Measurements from ENCODE around the gene NOX3. TPM values are rescaled to one million over a fixed set of nuclear protein-coding genes. Genes with fewer than 3 reads are reported as not detected.

Gene NOX3
- total and polyA plus RNA-seq, 2 experiments from 2014 or later: not detected

GRCh38 chr6:155349956-155350355 lies 105.7 kb downstream of the NOX3 start (continued):
- TF ChIP-seq, protein P1, sequence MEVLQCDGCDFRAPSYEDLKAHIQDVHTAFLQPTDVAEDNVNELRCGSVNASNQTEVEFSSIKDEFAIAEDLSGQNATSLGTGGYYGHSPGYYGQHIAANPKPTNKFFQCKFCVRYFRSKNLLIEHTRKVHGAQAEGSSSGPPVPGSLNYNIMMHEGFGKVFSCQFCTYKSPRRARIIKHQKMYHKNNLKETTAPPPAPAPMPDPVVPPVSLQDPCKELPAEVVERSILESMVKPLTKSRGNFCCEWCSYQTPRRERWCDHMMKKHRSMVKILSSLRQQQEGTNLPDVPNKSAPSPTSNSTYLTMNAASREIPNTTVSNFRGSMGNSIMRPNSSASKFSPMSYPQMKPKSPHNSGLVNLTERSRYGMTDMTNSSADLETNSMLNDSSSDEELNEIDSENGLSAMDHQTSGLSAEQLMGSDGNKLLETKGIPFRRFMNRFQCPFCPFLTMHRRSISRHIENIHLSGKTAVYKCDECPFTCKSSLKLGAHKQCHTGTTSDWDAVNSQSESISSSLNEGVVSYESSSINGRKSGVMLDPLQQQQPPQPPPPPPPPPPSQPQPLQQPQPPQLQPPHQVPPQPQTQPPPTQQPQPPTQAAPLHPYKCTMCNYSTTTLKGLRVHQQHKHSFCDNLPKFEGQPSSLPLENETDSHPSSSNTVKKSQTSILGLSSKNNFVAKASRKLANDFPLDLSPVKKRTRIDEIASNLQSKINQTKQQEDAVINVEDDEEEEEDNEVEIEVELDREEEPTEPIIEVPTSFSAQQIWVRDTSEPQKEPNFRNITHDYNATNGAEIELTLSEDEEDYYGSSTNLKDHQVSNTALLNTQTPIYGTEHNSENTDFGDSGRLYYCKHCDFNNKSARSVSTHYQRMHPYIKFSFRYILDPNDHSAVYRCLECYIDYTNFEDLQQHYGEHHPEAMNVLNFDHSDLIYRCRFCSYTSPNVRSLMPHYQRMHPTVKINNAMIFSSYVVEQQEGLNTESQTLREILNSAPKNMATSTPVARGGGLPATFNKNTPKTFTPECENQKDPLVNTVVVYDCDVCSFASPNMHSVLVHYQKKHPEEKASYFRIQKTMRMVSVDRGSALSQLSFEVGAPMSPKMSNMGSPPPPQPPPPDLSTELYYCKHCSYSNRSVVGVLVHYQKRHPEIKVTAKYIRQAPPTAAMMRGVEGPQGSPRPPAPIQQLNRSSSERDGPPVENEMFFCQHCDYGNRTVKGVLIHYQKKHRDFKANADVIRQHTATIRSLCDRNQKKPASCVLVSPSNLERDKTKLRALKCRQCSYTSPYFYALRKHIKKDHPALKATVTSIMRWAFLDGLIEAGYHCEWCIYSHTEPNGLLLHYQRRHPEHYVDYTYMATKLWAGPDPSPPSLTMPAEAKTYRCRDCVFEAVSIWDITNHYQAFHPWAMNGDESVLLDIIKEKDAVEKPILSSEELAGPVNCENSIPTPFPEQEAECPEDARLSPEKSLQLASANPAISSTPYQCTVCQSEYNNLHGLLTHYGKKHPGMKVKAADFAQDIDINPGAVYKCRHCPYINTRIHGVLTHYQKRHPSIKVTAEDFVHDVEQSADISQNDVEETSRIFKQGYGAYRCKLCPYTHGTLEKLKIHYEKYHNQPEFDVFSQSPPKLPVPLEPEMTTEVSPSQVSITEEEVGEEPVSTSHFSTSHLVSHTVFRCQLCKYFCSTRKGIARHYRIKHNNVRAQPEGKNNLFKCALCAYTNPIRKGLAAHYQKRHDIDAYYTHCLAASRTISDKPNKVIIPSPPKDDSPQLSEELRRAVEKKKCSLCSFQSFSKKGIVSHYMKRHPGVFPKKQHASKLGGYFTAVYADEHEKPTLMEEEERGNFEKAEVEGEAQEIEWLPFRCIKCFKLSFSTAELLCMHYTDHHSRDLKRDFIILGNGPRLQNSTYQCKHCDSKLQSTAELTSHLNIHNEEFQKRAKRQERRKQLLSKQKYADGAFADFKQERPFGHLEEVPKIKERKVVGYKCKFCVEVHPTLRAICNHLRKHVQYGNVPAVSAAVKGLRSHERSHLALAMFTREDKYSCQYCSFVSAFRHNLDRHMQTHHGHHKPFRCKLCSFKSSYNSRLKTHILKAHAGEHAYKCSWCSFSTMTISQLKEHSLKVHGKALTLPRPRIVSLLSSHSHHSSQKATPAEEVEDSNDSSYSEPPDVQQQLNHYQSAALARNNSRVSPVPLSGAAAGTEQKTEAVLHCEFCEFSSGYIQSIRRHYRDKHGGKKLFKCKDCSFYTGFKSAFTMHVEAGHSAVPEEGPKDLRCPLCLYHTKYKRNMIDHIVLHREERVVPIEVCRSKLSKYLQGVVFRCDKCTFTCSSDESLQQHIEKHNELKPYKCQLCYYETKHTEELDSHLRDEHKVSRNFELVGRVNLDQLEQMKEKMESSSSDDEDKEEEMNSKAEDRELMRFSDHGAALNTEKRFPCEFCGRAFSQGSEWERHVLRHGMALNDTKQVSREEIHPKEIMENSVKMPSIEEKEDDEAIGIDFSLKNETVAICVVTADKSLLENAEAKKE (CRISPR knock-in tag; IDR thresholded peaks at IDR 0.05): no peak
- no peak for TF ChIP-seq NANOG (IDR thresholded peaks at IDR 0.05; ENCODE audit: borderline replicate concordance)

DNA sequence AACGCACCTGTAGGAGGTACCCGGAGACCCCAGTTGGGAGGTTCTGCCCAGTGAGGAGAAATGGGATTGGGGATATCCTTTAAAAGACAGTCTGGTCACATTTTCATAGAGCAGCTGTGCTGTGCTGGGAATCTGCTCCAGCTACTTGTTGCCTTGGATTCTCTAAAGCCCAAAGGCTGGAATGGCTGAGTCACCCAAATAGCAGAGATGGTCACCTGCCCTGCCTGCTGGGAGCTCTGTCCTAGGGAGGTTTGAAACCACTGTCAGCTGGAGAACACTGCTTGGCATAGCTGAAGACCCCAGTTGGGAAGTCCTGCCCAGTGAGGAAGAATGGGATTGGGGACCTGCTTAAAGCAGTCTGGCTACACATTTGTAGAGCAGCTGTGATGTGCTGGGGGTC lies 106.5 kb downstream of the NOX3 start:
- H3K27me3 Mint-ChIP-seq (ENCODE audit: insufficient read depth, low read depth, poor library complexity): peaks cover 6% of the 10 kb centered on the region
- DNase-seq (ENCODE audit: low spot score): no peak
- TF ChIP-seq, protein P2, sequence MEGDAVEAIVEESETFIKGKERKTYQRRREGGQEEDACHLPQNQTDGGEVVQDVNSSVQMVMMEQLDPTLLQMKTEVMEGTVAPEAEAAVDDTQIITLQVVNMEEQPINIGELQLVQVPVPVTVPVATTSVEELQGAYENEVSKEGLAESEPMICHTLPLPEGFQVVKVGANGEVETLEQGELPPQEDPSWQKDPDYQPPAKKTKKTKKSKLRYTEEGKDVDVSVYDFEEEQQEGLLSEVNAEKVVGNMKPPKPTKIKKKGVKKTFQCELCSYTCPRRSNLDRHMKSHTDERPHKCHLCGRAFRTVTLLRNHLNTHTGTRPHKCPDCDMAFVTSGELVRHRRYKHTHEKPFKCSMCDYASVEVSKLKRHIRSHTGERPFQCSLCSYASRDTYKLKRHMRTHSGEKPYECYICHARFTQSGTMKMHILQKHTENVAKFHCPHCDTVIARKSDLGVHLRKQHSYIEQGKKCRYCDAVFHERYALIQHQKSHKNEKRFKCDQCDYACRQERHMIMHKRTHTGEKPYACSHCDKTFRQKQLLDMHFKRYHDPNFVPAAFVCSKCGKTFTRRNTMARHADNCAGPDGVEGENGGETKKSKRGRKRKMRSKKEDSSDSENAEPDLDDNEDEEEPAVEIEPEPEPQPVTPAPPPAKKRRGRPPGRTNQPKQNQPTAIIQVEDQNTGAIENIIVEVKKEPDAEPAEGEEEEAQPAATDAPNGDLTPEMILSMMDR (conservative IDR thresholded peaks at IDR 0.05; ENCODE audit: low read depth in 2 of 2): no peak
- TF ChIP-seq STAT1 (IDR thresholded peaks at IDR 0.05; ENCODE audit: unreplicated experiment) (no peak), ZNF331 (CRISPR knock-in tag; IDR thresholded peaks at IDR 0.05; ENCODE audit: low read depth) (no peak), REST (IDR thresholded peaks at IDR 0.05; ENCODE audit: unreplicated experiment) (no peak), JUNB (IDR thresholded peaks at IDR 0.05; ENCODE audit: unreplicated experiment) (no peak), NANOG (IDR thresholded peaks at IDR 0.05; ENCODE audit: borderline replicate concordance) (no peak), EZH2phosphoT487 (IDR thresholded peaks at IDR 0.05; ENCODE audit: unreplicated experiment) (no peak), CREB1 (CRISPR knock-in tag; IDR thresholded peaks at IDR 0.05; ENCODE audit: low read depth) (no peak), ZNF114 (CRISPR knock-in tag; IDR thresholded peaks at IDR 0.05) (no peak)
- TF ChIP-seq, protein P3, sequence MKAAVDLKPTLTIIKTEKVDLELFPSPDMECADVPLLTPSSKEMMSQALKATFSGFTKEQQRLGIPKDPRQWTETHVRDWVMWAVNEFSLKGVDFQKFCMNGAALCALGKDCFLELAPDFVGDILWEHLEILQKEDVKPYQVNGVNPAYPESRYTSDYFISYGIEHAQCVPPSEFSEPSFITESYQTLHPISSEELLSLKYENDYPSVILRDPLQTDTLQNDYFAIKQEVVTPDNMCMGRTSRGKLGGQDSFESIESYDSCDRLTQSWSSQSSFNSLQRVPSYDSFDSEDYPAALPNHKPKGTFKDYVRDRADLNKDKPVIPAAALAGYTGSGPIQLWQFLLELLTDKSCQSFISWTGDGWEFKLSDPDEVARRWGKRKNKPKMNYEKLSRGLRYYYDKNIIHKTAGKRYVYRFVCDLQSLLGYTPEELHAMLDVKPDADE (IDR thresholded peaks at IDR 0.05): no peak

More for the DNA sequence above, 106.5 kb downstream of the NOX3 start:
- Histone ChIP-seq H3K27me3 (ENCODE audit: insufficient read depth) (no peaks in the 10 kb centered on the region), H3K4me3 (no peak overlapping the region), H3K36me3 (ENCODE audit: insufficient read depth) (no peaks in the 10 kb centered on the region; the same call in 1 of the 2 replicates), H3K4me1 (ENCODE audit: insufficient read depth) (no peaks in the 10 kb centered on the region), H4K20me1 (replicated peaks; ENCODE audit: insufficient read depth) (no peaks in the 10 kb centered on the region), H3K27ac (ENCODE audit: low read depth) (no peak overlapping the region), H3K4me2 (no peak overlapping the region), H3F3A (replicated peaks; ENCODE audit: low read depth) (no peaks in the 10 kb centered on the region), H2AFZ (no peak overlapping the region), H3K79me2 (replicated peaks; ENCODE audit: insufficient read depth) (no peaks in the 10 kb centered on the region), H3K9me2 (ENCODE audit: insufficient read depth) (no peaks in the 10 kb centered on the region)
- Mint-ChIP-seq H3K9me3 (peaks cover 27% of the 10 kb centered on the region), H3K36me3 (ENCODE audit: low read depth) (peaks cover 4% of the 10 kb centered on the region), H3K4me3 (no peak overlapping the region), H3K27ac (no peak overlapping the region), H3K4me1 (no peaks in the 10 kb centered on the region)
- ATAC-seq: no peak
